ENCODE results near the gene FAM193B. TPM values are rescaled to one million over a fixed set of nuclear protein-coding genes. Genes with fewer than 3 reads are reported as not detected.

The FAM193B gene
- total and polyA plus RNA-seq, 2 donors (not counting 1 experiment from before 2014, with no cell fraction given) = 227 to 301 TPM

DNA sequence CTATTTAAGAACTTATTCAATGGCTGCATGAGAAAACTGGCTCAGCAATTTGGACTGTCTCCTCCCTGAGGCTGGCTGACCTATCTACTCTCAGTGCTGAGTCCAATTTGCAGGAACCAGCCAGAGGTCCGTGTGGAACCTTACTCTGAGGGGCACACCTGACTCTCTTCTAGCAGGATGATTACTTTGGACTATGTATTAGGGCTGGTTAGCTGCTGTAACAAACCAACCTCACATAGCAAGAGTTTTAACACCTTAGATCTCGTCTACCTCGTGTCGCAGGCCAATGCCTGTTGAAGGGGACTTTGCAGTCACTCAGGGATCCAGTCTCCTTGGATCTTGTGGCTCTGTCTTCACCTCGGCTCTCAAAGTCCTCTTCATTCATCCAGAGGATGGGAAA is 3.4 kb upstream of the FAM193B start:
- H3K27ac Mint-ChIP-seq = no peak overlapping the region
- H3K36me3 ChIP-seq (replicated peaks in 1 of 2; ENCODE audit: control extremely low read depth in 1 of 2, control insufficient read depth in 1 of 2, extremely low read depth in 1 of 2, insufficient read depth in 2 of 2, low read length in 1 of 2) = peaks cover 0 to 2% of the 10 kb centered on the region in 2 experiments
- peaks cover 12 to 16% of the 10 kb centered on the region in 2 donors for H3K4me1 ChIP-seq (ENCODE audit: control insufficient read depth in 2 of 2, insufficient read depth in 2 of 2, low read length in 2 of 2)
- ChIA-PET CTCF (interaction anchor here (0.8 to 1.0 kb wide), 2 partner anchors 48 to 153 kb away, joined by 3 read pairs; no protein-coding TSS in a partner anchor), POLR2A (interaction anchor here (0.5 kb wide), 1 partner anchor 558 kb away, joined by 3 read pairs; no protein-coding TSS in a partner anchor)
- intact Hi-C loops (cut with micrococcal nuclease) = no loop called here
- TF ChIP-seq, protein P1, sequence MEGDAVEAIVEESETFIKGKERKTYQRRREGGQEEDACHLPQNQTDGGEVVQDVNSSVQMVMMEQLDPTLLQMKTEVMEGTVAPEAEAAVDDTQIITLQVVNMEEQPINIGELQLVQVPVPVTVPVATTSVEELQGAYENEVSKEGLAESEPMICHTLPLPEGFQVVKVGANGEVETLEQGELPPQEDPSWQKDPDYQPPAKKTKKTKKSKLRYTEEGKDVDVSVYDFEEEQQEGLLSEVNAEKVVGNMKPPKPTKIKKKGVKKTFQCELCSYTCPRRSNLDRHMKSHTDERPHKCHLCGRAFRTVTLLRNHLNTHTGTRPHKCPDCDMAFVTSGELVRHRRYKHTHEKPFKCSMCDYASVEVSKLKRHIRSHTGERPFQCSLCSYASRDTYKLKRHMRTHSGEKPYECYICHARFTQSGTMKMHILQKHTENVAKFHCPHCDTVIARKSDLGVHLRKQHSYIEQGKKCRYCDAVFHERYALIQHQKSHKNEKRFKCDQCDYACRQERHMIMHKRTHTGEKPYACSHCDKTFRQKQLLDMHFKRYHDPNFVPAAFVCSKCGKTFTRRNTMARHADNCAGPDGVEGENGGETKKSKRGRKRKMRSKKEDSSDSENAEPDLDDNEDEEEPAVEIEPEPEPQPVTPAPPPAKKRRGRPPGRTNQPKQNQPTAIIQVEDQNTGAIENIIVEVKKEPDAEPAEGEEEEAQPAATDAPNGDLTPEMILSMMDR (IDR thresholded peaks at IDR 0.05) = no peak
- no peak for TF ChIP-seq EZH2 (IDR thresholded peaks at IDR 0.05; ENCODE audit: borderline replicate concordance, insufficient read depth, low read depth, low read length, poor library complexity, severe bottlenecking)
- WGBS (ENCODE audit: insufficient coverage) = no CpG with 5 or more reads among the region's 5 CpGs
- peaks cover 16% of the 10 kb centered on the region for H3K4me1 Mint-ChIP-seq
- no peak overlapping the region for H2AFZ ChIP-seq (ENCODE audit: insufficient read depth, low read depth, low read length, poor library complexity, severe bottlenecking)
- peaks cover 0 to 4% (median 0%) of the 10 kb centered on the region in 3 donors for H3K9me3 ChIP-seq (ENCODE audit: control extremely low read depth in 1 of 3, control insufficient read depth in 2 of 3, insufficient read depth in 1 of 3, low read length in 2 of 3)
- H3K27me3 ChIP-seq (replicated peaks in 1 of 4; ENCODE audit: control extremely low read depth in 1 of 4, control insufficient read depth in 3 of 4, insufficient read depth in 4 of 4, low read length in 3 of 4) = no peaks in the 10 kb centered on the region
- H3K79me2 ChIP-seq (ENCODE audit: control insufficient read depth, insufficient read depth, low read length) = peaks cover 27% of the 10 kb centered on the region
- no peak for DNase-seq
- no peak overlapping the region for H3K4me3 ChIP-seq (ENCODE audit: control extremely low read depth in 1 of 5, extremely low read depth in 1 of 5, insufficient read depth in 1 of 5, low read depth in 2 of 5, low read length in 4 of 5)
- H3K9ac ChIP-seq (ENCODE audit: low read length) = no peak overlapping the region
- H3K27me3 Mint-ChIP-seq = no peaks in the 10 kb centered on the region
- no peak for ATAC-seq (ENCODE audit: low read depth)
- H3K27ac ChIP-seq (ENCODE audit: low read length in 2 of 2) = no peak overlapping the region
- H3K4me3 Mint-ChIP-seq = no peak overlapping the region
- H4K20me1 ChIP-seq (ENCODE audit: control insufficient read depth, insufficient read depth, low read length, poor library complexity, severe bottlenecking) = peaks cover 11% of the 10 kb centered on the region
- no peak overlapping the region for H3K4me2 ChIP-seq (replicated peaks; ENCODE audit: low read depth, low read length, poor library complexity, severe bottlenecking)
- H3K9me3 Mint-ChIP-seq (ENCODE audit: insufficient read depth) = no peaks in the 10 kb centered on the region

DNA sequence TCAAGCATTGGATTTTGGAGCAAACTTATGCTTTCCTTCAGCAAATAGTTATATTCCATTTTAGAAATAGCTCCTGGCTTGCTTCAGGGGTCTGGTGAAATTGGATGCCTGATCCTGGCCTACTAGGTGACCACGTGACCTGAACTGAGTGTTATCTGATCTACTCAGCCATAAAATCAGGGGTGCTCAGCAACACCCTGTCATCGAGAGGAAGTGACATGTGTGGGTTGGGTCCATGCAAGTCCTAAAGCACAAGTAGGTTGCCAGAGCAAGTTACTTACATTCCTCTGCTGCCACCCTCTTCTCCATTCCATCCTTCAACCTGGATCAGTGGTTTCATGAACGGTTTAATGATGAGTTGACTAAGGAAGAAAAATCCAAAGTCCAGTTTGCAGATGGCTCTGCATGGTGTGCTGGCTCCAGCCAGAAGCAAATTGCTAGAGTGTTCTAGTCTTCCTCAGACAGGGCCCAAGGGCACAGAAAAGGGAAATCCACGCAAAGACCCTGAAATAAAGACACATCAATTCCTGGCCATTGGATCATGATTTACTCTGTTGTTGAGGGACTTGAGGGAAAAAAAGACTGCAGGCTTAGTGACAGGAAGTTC is 2.8 kb upstream of the FAM193B start:
- H3K9me3 ChIP-seq (ENCODE audit: control extremely low read depth in 1 of 3, control insufficient read depth in 2 of 3, insufficient read depth in 1 of 3, low read length in 2 of 3) = peaks cover 0 to 4% (median 0%) of the 10 kb centered on the region in 3 donors
- no peak overlapping the region for H3K9ac ChIP-seq (ENCODE audit: low read length)
- DNase-seq (no peak), ATAC-seq (ENCODE audit: low read depth) (no peak)
- no peak overlapping the region for H3K4me2 ChIP-seq (replicated peaks; ENCODE audit: low read depth, low read length, poor library complexity, severe bottlenecking)
- no peaks in the 10 kb centered on the region for H3K27me3 ChIP-seq (replicated peaks in 1 of 4; ENCODE audit: control extremely low read depth in 1 of 4, control insufficient read depth in 3 of 4, insufficient read depth in 4 of 4, low read length in 3 of 4)
- H3K27ac Mint-ChIP-seq = no peak overlapping the region
- POLR2A ChIA-PET = no interaction called here
- 38% methylated on average over 1 of the region's 4 CpGs for WGBS (ENCODE audit: insufficient coverage)
- H3K4me1 Mint-ChIP-seq = peaks cover 22% of the 10 kb centered on the region
- TF ChIP-seq EZH2 (IDR thresholded peaks at IDR 0.05; ENCODE audit: borderline replicate concordance, insufficient read depth, low read depth, low read length, poor library complexity, severe bottlenecking) = no peak
- TF ChIP-seq, protein P1 (IDR thresholded peaks at IDR 0.05) = no peak
- no peak overlapping the region for H3K4me3 ChIP-seq (ENCODE audit: control extremely low read depth in 1 of 5, extremely low read depth in 1 of 5, insufficient read depth in 1 of 5, low read depth in 2 of 5, low read length in 4 of 5)
- peaks cover 0 to 9% of the 10 kb centered on the region in 2 experiments for H3K36me3 ChIP-seq (replicated peaks in 1 of 2; ENCODE audit: control extremely low read depth in 1 of 2, control insufficient read depth in 1 of 2, extremely low read depth in 1 of 2, insufficient read depth in 2 of 2, low read length in 1 of 2)
- H2AFZ ChIP-seq (ENCODE audit: insufficient read depth, low read depth, low read length, poor library complexity, severe bottlenecking) = no peak overlapping the region
- peaks cover 16% of the 10 kb centered on the region for H4K20me1 ChIP-seq (ENCODE audit: control insufficient read depth, insufficient read depth, low read length, poor library complexity, severe bottlenecking)
- H3K4me1 ChIP-seq (ENCODE audit: control insufficient read depth in 2 of 2, insufficient read depth in 2 of 2, low read length in 2 of 2) = peaks cover 14 to 18% of the 10 kb centered on the region in 2 donors
- H3K4me3 Mint-ChIP-seq = no peak overlapping the region
- H3K9me3 Mint-ChIP-seq (ENCODE audit: insufficient read depth) = no peaks in the 10 kb centered on the region
- CTCF ChIA-PET = interaction anchor here (1.4 kb wide), 1 partner anchor 9 kb away, joined by 4 read pairs; no protein-coding TSS in a partner anchor
- H3K27ac ChIP-seq (ENCODE audit: low read length in 2 of 2) = no peak overlapping the region
- intact Hi-C loops (cut with micrococcal nuclease) = no loop called here
- no peaks in the 10 kb centered on the region for H3K27me3 Mint-ChIP-seq
- H3K79me2 ChIP-seq (ENCODE audit: control insufficient read depth, insufficient read depth, low read length) = peaks cover 33% of the 10 kb centered on the region
